Common myeloid progenitor, CD34-positive (primary cell): ENCODE data around the gene TRIM71.

Experiments
- CTCF ChIA-PET: fragments of 350-600 bp; sonication (Branson Sonifier 250); formaldehyde crosslinking; loops from one replicate; lab custom pipeline; 2021; ENCODE audit warnings: antibody characterized with exemption; lab: Charles Lee
- POLR2A ChIA-PET: fragments of 350-600 bp; sonication (Branson Sonifier 250); formaldehyde crosslinking; loops from one replicate; lab custom pipeline; 2021; ENCODE audit warnings: antibody characterized with exemption; lab: Charles Lee
- DNase-seq, 3 donors: peaks; one replicate each; pipeline versions ENCODE4 v3.0.0 to v3.0.0-alpha.2; 2013
- H3K27ac ChIP-seq, 2 experiments: 1 replicate in 1 of 2; 2 replicates in 1 of 2; pipeline ENCODE4 v1.7.0; 2013; ENCODE audit warnings: inconsistent platforms in 2 of 2, low read length in 2 of 2, mild to moderate bottlenecking in 2 of 2, low read depth in 1 of 2, moderate library complexity in 1 of 2; ENCODE audit not compliant: severe bottlenecking in 2 of 2, insufficient read depth in 1 of 2, poor library complexity in 1 of 2
- H3K27me3 ChIP-seq, 5 experiments: replicated peaks in 2 of 5; 1 replicate in 3 of 5; 2 replicates in 2 of 5; pipeline versions ENCODE4 v1.6.1 to v1.7.0; 2013; ENCODE audit warnings: low read length in 4 of 5, mild to moderate bottlenecking in 2 of 5, moderate library complexity in 2 of 5, inconsistent platforms in 1 of 5; ENCODE audit not compliant: insufficient read depth in 5 of 5, control insufficient read depth in 4 of 5
- H3K36me3 ChIP-seq, 4 experiments: 1 replicate in 2 of 4; 2 replicates in 2 of 4; pipeline versions ENCODE4 v1.6.1 to v1.7.0; 2013; ENCODE audit warnings: low read length in 3 of 4, control low read depth in 1 of 4, mild to moderate bottlenecking in 1 of 4; ENCODE audit not compliant: control insufficient read depth in 4 of 4, insufficient read depth in 4 of 4
- H3K4me1 ChIP-seq, 4 experiments: 1 replicate in 3 of 4; 2 replicates in 1 of 4; pipeline versions ENCODE4 v1.6.1 to v1.7.1; 2013; ENCODE audit warnings: low read length in 3 of 4, mild to moderate bottlenecking in 3 of 4, control low read depth in 1 of 4, inconsistent platforms in 1 of 4, moderate library complexity in 1 of 4; ENCODE audit not compliant: control insufficient read depth in 4 of 4, insufficient read depth in 4 of 4; ENCODE audit errors: control extremely low read depth in 1 of 4
- H3K4me3 ChIP-seq, 7 experiments: 1 replicate in 4 of 7; 2 replicates in 3 of 7; pipeline versions ENCODE4 v1.5.1 to v1.7.0; 2013; ENCODE audit warnings: mild to moderate bottlenecking in 7 of 7, low read length in 6 of 7, moderate library complexity in 6 of 7, inconsistent platforms in 2 of 7, low read depth in 2 of 7, control low read depth in 1 of 7; ENCODE audit not compliant: insufficient read depth in 4 of 7, control insufficient read depth in 1 of 7; ENCODE audit errors: extremely low read depth in 1 of 7
- H3K9me3 ChIP-seq, 5 experiments: 1 replicate in 4 of 5; 2 replicates in 1 of 5; pipeline versions ENCODE4 v1.6.1 to v1.7.1; 2013; ENCODE audit warnings: low read length in 4 of 5, mild to moderate bottlenecking in 2 of 5, inconsistent platforms in 1 of 5, low read depth in 1 of 5, moderate library complexity in 1 of 5; ENCODE audit not compliant: control insufficient read depth in 4 of 5, insufficient read depth in 2 of 5; ENCODE audit errors: control extremely low read depth in 1 of 5
- WGBS: methylation state at CpG from one replicate; pipeline ENCODE4 v1.1.5; 2013; ENCODE audit not compliant: insufficient coverage; 5-methylcytosine and 5-hydroxymethylcytosine counted together

The TRIM71 gene

DNA sequence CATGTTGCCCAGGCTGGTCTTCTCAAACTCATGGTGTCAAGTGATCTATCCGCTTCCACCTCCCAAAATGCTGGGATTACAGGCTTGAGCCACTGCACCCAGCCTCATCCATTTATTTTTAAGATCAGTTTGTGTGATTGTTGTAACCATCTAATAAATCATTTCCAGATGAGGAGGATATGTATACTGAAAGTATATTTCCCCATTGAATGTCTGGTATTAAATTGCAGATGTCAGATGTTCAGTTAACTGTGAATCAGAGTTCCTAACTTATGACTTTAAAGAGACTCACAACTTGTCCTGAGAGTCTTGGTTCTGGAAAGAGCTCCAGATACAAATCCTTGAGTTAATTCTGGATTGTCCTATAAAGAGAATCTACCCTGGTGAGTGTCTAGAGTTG lies 62.4 kb downstream of the TRIM71 start:
- no peak overlapping the region for H3K27ac ChIP-seq
- H3K4me1 ChIP-seq, result peaks cover 0 to 3% (median 0%) of the 10 kb centered on the region in 4 experiments
- WGBS, result no CpG with 5 or more reads among the region's 1 CpG
- ChIA-PET POLR2A (no interaction called here), CTCF (no interaction called here)
- peaks cover 0 to 15% (median 2%) of the 10 kb centered on the region in 4 experiments for H3K36me3 ChIP-seq
- no peak overlapping the region for H3K4me3 ChIP-seq
- DNase-seq, result no peak
- no peaks in the 10 kb centered on the region for H3K9me3 ChIP-seq
- H3K27me3 ChIP-seq, result no peaks in the 10 kb centered on the region

DNA sequence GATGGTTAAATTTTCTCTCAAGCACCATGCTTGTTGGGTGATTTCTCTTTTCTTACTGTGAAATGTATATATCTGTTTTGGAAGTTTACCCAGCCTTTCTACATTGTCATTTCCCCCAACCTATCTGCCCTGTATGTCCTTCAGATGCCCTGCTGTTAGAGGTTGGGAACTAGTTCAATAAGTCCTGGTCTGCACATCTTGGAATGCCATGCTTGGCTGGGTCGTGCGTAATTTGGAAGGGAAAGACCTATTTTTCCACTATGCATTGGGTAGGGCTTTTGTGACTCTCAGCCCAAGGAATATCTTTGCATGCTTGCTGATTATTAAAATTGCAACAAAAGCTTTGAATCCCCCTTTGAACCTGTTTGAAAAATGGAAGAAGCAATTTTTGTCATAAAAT lies 63.8 kb downstream of the TRIM71 start:
- Histone ChIP-seq H3K27me3 (no peaks in the 10 kb centered on the region), H3K36me3 (peaks cover 0 to 24% (median under 1%) of the 10 kb centered on the region in 4 experiments), H3K27ac (no peak overlapping the region), H3K4me1 (peaks cover 0 to 3% (median 0%) of the 10 kb centered on the region in 4 experiments), H3K4me3 (no peak overlapping the region), H3K9me3 (no peaks in the 10 kb centered on the region)
- ChIA-PET CTCF (no interaction called here), POLR2A (no interaction called here)
- 100% methylated on average over 2 of the region's 2 CpGs for WGBS
- DNase-seq, result no peak

DNA sequence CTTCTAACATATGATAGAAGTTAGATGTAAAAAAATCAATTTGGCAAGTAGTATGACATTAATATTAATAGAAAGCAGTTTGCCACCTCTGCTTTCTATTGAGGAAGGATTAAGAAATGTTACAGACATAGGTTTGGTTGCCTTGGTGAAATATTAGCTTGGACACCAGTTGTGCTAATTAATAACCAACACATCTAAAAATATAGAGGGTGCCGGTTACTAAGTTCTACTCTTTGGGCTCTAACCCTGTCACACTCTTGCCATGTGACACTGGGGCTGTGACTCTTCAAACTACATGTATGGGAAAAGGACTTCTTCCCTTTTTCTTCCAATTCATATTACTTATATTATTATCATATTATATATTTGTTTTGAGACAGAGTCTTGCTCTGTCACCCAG lies 64.4 kb downstream of the TRIM71 start:
- Histone ChIP-seq H3K4me1 (peaks cover 0 to 3% (median 0%) of the 10 kb centered on the region in 4 experiments), H3K27ac (no peak overlapping the region), H3K36me3 (peaks cover 0 to 27% (median 0%) of the 10 kb centered on the region in 4 experiments), H3K9me3 (no peaks in the 10 kb centered on the region), H3K4me3 (no peak overlapping the region), H3K27me3 (no peaks in the 10 kb centered on the region)
- DNase-seq, result no peak
- no CpG with 5 or more reads among the region's 1 CpG for whole genome bisulfite sequencing
- CTCF ChIA-PET, result interaction anchor here (0.7 to 0.9 kb wide), 2 partner anchors 9 to 67 kb away, joined by 3 to 5 read pairs; no protein-coding TSS in a partner anchor
- POLR2A ChIA-PET, result no interaction called here

- ChIA-PET POLR2A (no interaction called here), CTCF (interaction anchor here (0.7 to 0.9 kb wide), 2 partner anchors 9 to 67 kb away, joined by 3 to 5 read pairs; no protein-coding TSS in a partner anchor)
- Histone ChIP-seq H3K27ac (no peak overlapping the region), H3K4me3 (no peak overlapping the region), H3K9me3 (no peaks in the 10 kb centered on the region), H3K4me1 (peaks cover 0 to 3% (median 0%) of the 10 kb centered on the region in 4 experiments), H3K36me3 (peaks cover 0 to 26% (median 0%) of the 10 kb centered on the region in 4 experiments), H3K27me3 (no peaks in the 10 kb centered on the region)
- DNase-seq, result no peak
- WGBS, result 92% methylated on average over 5 of the region's 6 CpGs
These were observed 64.8 kb downstream of the TRIM71 start for GRCh38 chr3:32882603-32883025.

DNA sequence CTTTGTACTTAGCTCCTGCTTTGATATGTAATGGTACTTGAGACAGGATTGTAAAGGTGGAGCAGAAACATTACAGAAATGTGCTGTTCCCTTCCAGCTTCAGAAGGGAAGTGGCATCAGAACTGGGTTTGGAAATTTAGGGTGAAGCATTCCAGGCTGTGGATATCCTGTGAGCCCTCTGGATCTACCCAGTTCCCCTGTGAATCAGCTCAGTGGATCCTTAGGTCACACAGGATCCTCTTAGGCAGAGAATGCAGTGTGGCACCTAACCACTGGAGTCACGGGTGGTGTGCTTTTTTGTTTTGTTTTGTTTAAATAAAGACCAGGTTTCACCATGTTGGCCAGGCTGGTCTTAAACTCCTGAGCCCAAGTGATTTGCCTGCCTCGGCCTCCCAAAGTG lies 66.0 kb downstream of the TRIM71 start:
- Histone ChIP-seq H3K27ac (no peak overlapping the region), H3K27me3 (no peaks in the 10 kb centered on the region), H3K9me3 (no peaks in the 10 kb centered on the region), H3K4me1 (peaks cover 0 to 7% (median 0%) of the 10 kb centered on the region in 4 experiments), H3K4me3 (no peak overlapping the region), H3K36me3 (peaks cover 0 to 29% (median 0%) of the 10 kb centered on the region in 4 experiments)
- no peak for DNase-seq
- ChIA-PET CTCF (interaction anchor here (2.1 kb wide), 1 partner anchor 19 kb away, joined by 6 read pairs; no protein-coding TSS in a partner anchor), POLR2A (no interaction called here)
- 97% methylated on average over 2 of the region's 2 CpGs for WGBS

- peaks cover 0 to 31% (median 0%) of the 10 kb centered on the region in 4 experiments for H3K36me3 ChIP-seq
- DNase-seq, result no peak
- no peak overlapping the region for H3K4me3 ChIP-seq
- H3K27ac ChIP-seq, result no peak overlapping the region
- CTCF ChIA-PET, result interaction anchor here (1.0 to 2.1 kb wide), 2 partner anchors 18 to 104 kb away, joined by 4 to 6 read pairs; no protein-coding TSS in a partner anchor
- 100% methylated on average over 1 of the region's 2 CpGs for WGBS
- H3K9me3 ChIP-seq, result no peaks in the 10 kb centered on the region
- POLR2A ChIA-PET, result no interaction called here
- H3K4me1 ChIP-seq, result peaks cover 0 to 8% (median 0%) of the 10 kb centered on the region in 4 experiments
- H3K27me3 ChIP-seq, result no peaks in the 10 kb centered on the region
These were observed 66.8 kb downstream of the TRIM71 start for GRCh38 chr3:32884591-32884990.

GRCh38 chr3:32885283-32885901 lies 67.6 kb downstream of the TRIM71 start:
- Histone ChIP-seq H3K27ac (no peak overlapping the region), H3K27me3 (no peaks in the 10 kb centered on the region), H3K36me3 (peaks cover 0 to 39% (median 2%) of the 10 kb centered on the region in 4 experiments), H3K9me3 (no peaks in the 10 kb centered on the region), H3K4me1 (peaks cover 0 to 8% (median 0%) of the 10 kb centered on the region in 4 experiments), H3K4me3 (no peak overlapping the region)
- DNase-seq, result no peak
- CTCF ChIA-PET, result interaction anchor here (0.8 to 2.1 kb wide), 5 partner anchors 8 to 104 kb away, joined by 3 to 6 read pairs (median 4); no protein-coding TSS in a partner anchor
- WGBS, result 93% methylated on average over 7 of the region's 11 CpGs
- POLR2A ChIA-PET, result interaction anchor here (0.6 kb wide), 1 partner anchor 13 kb away, joined by 3 read pairs; no protein-coding TSS in a partner anchor
